HepG2 (cell line): ENCODE measurements around the gene USP5. TPM values are rescaled to one million over a fixed set of nuclear protein-coding genes. Genes with fewer than 3 reads are reported as not detected.
A peak's percentile ranks its signal among the peaks of the same experiment; 100 is the strongest.

Experiments
- E2F5 ChIP-seq: sonication (generic); formaldehyde crosslinking; conservative IDR thresholded peaks from 2 replicates; pipeline ENCODE4 v1.4.0; 2020; ENCODE audit warnings: missing genetic modification reagents
- ETS1 ChIP-seq: sonication (generic); formaldehyde crosslinking; IDR thresholded peaks from 2 replicates; pipeline ENCODE4 v1.4.0; 2020; ENCODE audit warnings: missing genetic modification reagents
- FOXA3 ChIP-seq: IDR thresholded peaks from 2 replicates; pipeline ENCODE4 v1.6.1; 2016; ENCODE audit warnings: missing genetic modification reagents, missing compliant biosample characterization
- HNF4A ChIP-seq: sonication (generic); formaldehyde crosslinking; IDR thresholded peaks from 2 replicates; pipeline ENCODE4 v1.4.0; 2020; ENCODE audit warnings: missing genetic modification reagents
- KLF13 ChIP-seq: sonication (generic); formaldehyde crosslinking; IDR thresholded peaks from 2 replicates; pipeline ENCODE4 v1.4.0; 2020; ENCODE audit warnings: mild to moderate bottlenecking, missing genetic modification reagents
- MLLT10 ChIP-seq: sonication (generic); formaldehyde crosslinking; IDR thresholded peaks from 2 replicates; pipeline ENCODE4 v1.4.0; 2020; ENCODE audit warnings: missing genetic modification reagents
- MZF1 ChIP-seq: sonication (generic); formaldehyde crosslinking; IDR thresholded peaks from 2 replicates; pipeline ENCODE4 v1.8.1; 2023; ENCODE audit warnings: mild to moderate bottlenecking, missing genetic modification reagents, borderline replicate concordance
- NPAS2 ChIP-seq: sonication (generic); formaldehyde crosslinking; IDR thresholded peaks from 2 replicates; pipeline ENCODE4 v1.8.0; 2022; ENCODE audit warnings: mild to moderate bottlenecking, missing genetic modification reagents, borderline replicate concordance
- REPIN1 ChIP-seq: sonication (generic); formaldehyde crosslinking; IDR thresholded peaks from 2 replicates; pipeline ENCODE4 v1.8.0; 2022; ENCODE audit warnings: missing genetic modification reagents, low read depth, mild to moderate bottlenecking, borderline replicate concordance
- SCMH1 ChIP-seq: sonication (generic); formaldehyde crosslinking; IDR thresholded peaks from 2 replicates; pipeline ENCODE4 v1.9.0; 2021; ENCODE audit warnings: missing genetic modification reagents, mild to moderate bottlenecking, borderline replicate concordance
- SNRNP70 ChIP-seq: fragments of 200-400 bp; formaldehyde crosslinking; IDR thresholded peaks from 2 replicates; pipeline ENCODE4 v1.6.1; 2017; ENCODE audit warnings: mild to moderate bottlenecking, low read depth, low read length, moderate library complexity
- SRSF9 ChIP-seq: fragments of 200-400 bp; formaldehyde crosslinking; IDR thresholded peaks from 2 replicates; pipeline ENCODE4 v1.6.1; 2018; ENCODE audit warnings: borderline replicate concordance, mild to moderate bottlenecking, low read depth, low read length; ENCODE audit not compliant: insufficient read depth, poor library complexity, severe bottlenecking
- TBL1XR1 ChIP-seq: fragments of 150-350 bp; IDR thresholded peaks from 2 replicates; pipeline ENCODE4 v1.6.1; 2014; ENCODE audit warnings: borderline replicate concordance, low read length; ENCODE audit not compliant: partially characterized antibody
- U2AF2 ChIP-seq: fragments of 200-400 bp; formaldehyde crosslinking; IDR thresholded peaks from 2 replicates; pipeline ENCODE4 v1.6.1; 2017; ENCODE audit warnings: low read depth, mild to moderate bottlenecking, low read length
- ZBED4 ChIP-seq: sonication (generic); formaldehyde crosslinking; IDR thresholded peaks from 2 replicates; pipeline ENCODE4 v1.4.0; 2020; ENCODE audit warnings: missing genetic modification reagents, borderline replicate concordance
- ZBTB1 ChIP-seq: sonication (generic); formaldehyde crosslinking; IDR thresholded peaks from 2 replicates; pipeline ENCODE4 v1.4.0; 2020; ENCODE audit warnings: missing genetic modification reagents, borderline replicate concordance
- ZBTB42 ChIP-seq: sonication (generic); formaldehyde crosslinking; IDR thresholded peaks from 2 replicates; pipeline ENCODE4 v1.5.0; 2020; ENCODE audit warnings: mild to moderate bottlenecking, missing genetic modification reagents
- ZFP1 ChIP-seq: IDR thresholded peaks from 2 replicates; pipeline ENCODE4 v1.6.1; 2016
- ZFP36L1 ChIP-seq: sonication (generic); formaldehyde crosslinking; IDR thresholded peaks from 2 replicates; pipeline ENCODE4 v1.8.0; 2022; ENCODE audit warnings: mild to moderate bottlenecking, missing genetic modification reagents, moderate library complexity
- ZNF414 ChIP-seq: sonication (generic); formaldehyde crosslinking; IDR thresholded peaks from 2 replicates; pipeline ENCODE4 v1.5.0; 2020; ENCODE audit warnings: missing genetic modification reagents
- ZNF589 ChIP-seq: sonication (generic); formaldehyde crosslinking; conservative IDR thresholded peaks from 2 replicates; pipeline ENCODE4 v1.8.0; 2022; ENCODE audit warnings: mild to moderate bottlenecking, moderate library complexity, missing genetic modification reagents
- ZNF614 ChIP-seq: IDR thresholded peaks from 2 replicates; pipeline ENCODE4 v1.6.1; 2018; ENCODE audit warnings: missing biosample characterization, missing genetic modification reagents, inconsistent platforms, borderline replicate concordance
- ZNF672 ChIP-seq: sonication (generic); formaldehyde crosslinking; IDR thresholded peaks from 2 replicates; pipeline ENCODE4 v1.8.1; 2022; ENCODE audit warnings: missing genetic modification reagents
- polyA plus RNA-seq, 8 experiments: library from polyadenylated mRNA; depleted of rRNA in 3 of 8; stranded (reverse) in 7 of 8; unstranded in 1 of 8; fragments of >200 nt; fragmentation: Illumina TruSeq in 4 of 8; extraction: Trizol in 4 of 8; gene quantifications; 2 replicates each; pipeline versions ENCODE4 v1.2.1 to v1.2.3, GENCODE V29; 2011 to 2016; ENCODE audit warnings: low read depth in 4 of 8, missing spikeins in 1 of 8, mixed read lengths in 1 of 8; ENCODE audit not compliant: insufficient read depth in 1 of 8
- total RNA-seq, 5 experiments: library from RNA; depleted of rRNA; stranded (reverse); fragments of >200 nt; fragmentation: Illumina TruSeq; extraction: Trizol; gene quantifications; 2 replicates each; pipeline ENCODE4 v1.2.3, GENCODE V29; 2016; ENCODE audit warnings: low read depth in 1 of 5

USP5 gene
- total and polyA plus RNA-seq, 2 of the 13 experiments (the other 11 are each of a cell fraction or from before 2014, with no cell fraction given): 39.6 to 56.0 TPM

- TF ChIP-seq ZFP1 (CRISPR knock-in tag) (no peak), KLF13 (no peak), TBL1XR1 (no peak), ZBTB1 (CRISPR knock-in tag) (no peak), U2AF2 (no peak), ZNF589 (no peak), MLLT10 (CRISPR knock-in tag) (no peak), ZNF672 (CRISPR knock-in tag) (no peak), FOXA3 (CRISPR knock-in tag) (peak; percentile 34; the same call in 1 of the 2 replicates), SNRNP70 (no peak), REPIN1 (CRISPR knock-in tag) (peak; percentile 76), NPAS2 (CRISPR knock-in tag) (no peak), ZBTB42 (CRISPR knock-in tag) (no peak), ZBED4 (CRISPR knock-in tag) (no peak), HNF4A (CRISPR knock-in tag) (no peak; the same call in 1 of the 2 replicates), ETS1 (no peak), SRSF9 (no peak), MZF1 (peak; percentile 73; the same call in 1 of the 2 replicates), SCMH1 (CRISPR knock-in tag) (no peak), ZFP36L1 (CRISPR knock-in tag) (0 out of 2 replicates have a peak, but pooled peaks have one; percentile 31), ZNF414 (CRISPR knock-in tag) (peak; percentile 45; the same call in 1 of the 2 replicates), ZNF614 (CRISPR knock-in tag) (peak; percentile 50; the same call in 1 of the 2 replicates), E2F5 (CRISPR knock-in tag) (no peak; the same call in 1 of the 2 replicates)
Observed at GRCh38 chr12:6873094-6874014, 21.4 kb downstream of the USP5 start, which contains the start of gene SPSB2 (continued).
